Liver (tissue), 9 donors: ENCODE data around the gene CENPF. TPM values are rescaled to one million over a fixed set of nuclear protein-coding genes. Genes with fewer than 3 reads are reported as not detected.

Experiments
- DNase-seq: peaks from one replicate; pipeline ENCODE4 v3.0.0-alpha.2; 2017; ENCODE audit warnings: low spot score
- H3K27ac ChIP-seq, 2 donors: one replicate each; pipeline ENCODE4 v1.7.0; 2013; ENCODE audit warnings: inconsistent platforms in 2 of 2, low read length in 2 of 2, control low read depth in 1 of 2, low read depth in 1 of 2, mild to moderate bottlenecking in 1 of 2
- H3K27me3 ChIP-seq, 4 donors: one replicate each; pipeline versions ENCODE4 v1.6.1 to v1.7.0; 2013; ENCODE audit warnings: low read length in 3 of 4, inconsistent platforms in 1 of 4, mild to moderate bottlenecking in 1 of 4, moderate library complexity in 1 of 4; ENCODE audit not compliant: control insufficient read depth in 4 of 4, insufficient read depth in 4 of 4
- H3K36me3 ChIP-seq, 4 donors: one replicate each; pipeline versions ENCODE4 v1.6.1 to v1.7.0; 2013; ENCODE audit warnings: low read length in 3 of 4, mild to moderate bottlenecking in 3 of 4, low read depth in 1 of 4, moderate library complexity in 1 of 4; ENCODE audit not compliant: control insufficient read depth in 4 of 4, insufficient read depth in 3 of 4
- H3K4me1 ChIP-seq, 4 donors: one replicate each; pipeline versions ENCODE4 v1.6.1 to v1.7.0; 2013; ENCODE audit warnings: low read length in 3 of 4, mild to moderate bottlenecking in 3 of 4, moderate library complexity in 1 of 4; ENCODE audit not compliant: control insufficient read depth in 4 of 4, insufficient read depth in 4 of 4
- H3K4me3 ChIP-seq, 3 donors: one replicate each; pipeline versions ENCODE4 v1.6.1 to v1.7.0; 2013; ENCODE audit warnings: low read length in 3 of 3, control low read depth in 1 of 3, low read depth in 1 of 3, mild to moderate bottlenecking in 1 of 3
- H3K9ac ChIP-seq, 2 donors: one replicate each; pipeline ENCODE4 v1.7.0; 2013; ENCODE audit warnings: low read length in 2 of 2, mild to moderate bottlenecking in 2 of 2, moderate library complexity in 2 of 2, control low read depth in 1 of 2, low read depth in 1 of 2
- H3K9me3 ChIP-seq, 4 donors: one replicate each; pipeline versions ENCODE4 v1.6.1 to v1.7.0; 2013; ENCODE audit warnings: low read length in 3 of 4; ENCODE audit not compliant: control insufficient read depth in 4 of 4
- ATF3 ChIP-seq: IDR thresholded peaks from 2 replicates; pipeline ENCODE4 v1.6.1; 2016; ENCODE audit warnings: antibody characterized with exemption
- GABPA ChIP-seq, 2 donors: IDR thresholded peaks in 1 of 2; conservative IDR thresholded peaks in 1 of 2; 2 replicates each; pipeline ENCODE4 v1.6.1; 2016; ENCODE audit warnings: antibody characterized with exemption in 2 of 2, mild to moderate bottlenecking in 1 of 2, moderate library complexity in 1 of 2
- HNF4G ChIP-seq: IDR thresholded peaks from 2 replicates; pipeline ENCODE4 v1.6.1; 2016; ENCODE audit warnings: antibody characterized with exemption
- JUND ChIP-seq, 2 donors: IDR thresholded peaks; 2 replicates each; pipeline ENCODE4 v1.6.1; 2016; ENCODE audit warnings: antibody characterized with exemption in 2 of 2
- MAX ChIP-seq: IDR thresholded peaks from 2 replicates; pipeline ENCODE4 v1.6.1; 2016; ENCODE audit warnings: antibody characterized with exemption
- NR2F2 ChIP-seq: IDR thresholded peaks from 2 replicates; pipeline ENCODE4 v1.6.1; 2016; ENCODE audit warnings: antibody characterized with exemption
- RAD21 ChIP-seq, 2 donors: IDR thresholded peaks; 2 replicates each; pipeline ENCODE4 v1.6.1; 2016; ENCODE audit warnings: antibody characterized with exemption in 2 of 2, mild to moderate bottlenecking in 2 of 2
- REST ChIP-seq: IDR thresholded peaks from 2 replicates; pipeline ENCODE4 v1.6.1; 2016; ENCODE audit warnings: antibody characterized with exemption, mild to moderate bottlenecking
- TAF1 ChIP-seq: conservative IDR thresholded peaks from 2 replicates; pipeline ENCODE4 v1.6.1; 2016; ENCODE audit warnings: antibody characterized with exemption, mild to moderate bottlenecking
- YY1 ChIP-seq: IDR thresholded peaks from 2 replicates; pipeline ENCODE4 v1.6.1; 2016; ENCODE audit warnings: antibody characterized with exemption, mild to moderate bottlenecking
- WGBS: extraction: QIAGEN DNeasy Blood & Tissue Kit; methylation state at CpG from one replicate; pipeline ENCODE4 v1.1.7; 2013; 5-methylcytosine and 5-hydroxymethylcytosine counted together
- polyA plus RNA-seq, 2 donors: library from polyadenylated mRNA; stranded (reverse) in 1 of 2; unstranded in 1 of 2; fragments of 200-250 nt in 1 of 2; fragments of >200 nt in 1 of 2; fragmentation: Nextera tagmentation in 1 of 2; extraction: Ambion mirVana in 1 of 2; gene quantifications; one replicate each; pipeline versions ENCODE4 v1.2.1 to v1.2.3, GENCODE V29; 2013 to 2015
- total RNA-seq, 2 donors: library from RNA; depleted of rRNA; stranded (reverse); fragments of >200 nt; gene quantifications; one replicate each; pipeline ENCODE4 v1.2.3, GENCODE V29; 2014
- donor health status: healthy.
- donor health status: healthy.
- donor health status: healthy.
- donor health status: healthy.
- donor health status: healthy.

CENPF gene
- total and polyA plus RNA-seq, 4 donors, result 0.08 to 47.3 (median 1.5) TPM

GRCh38 chr1:214658785-214659184 lies 55.8 kb downstream of the CENPF start:
- Histone ChIP-seq H3K36me3 (no peaks in the 10 kb centered on the region), H3K9me3 (no peaks in the 10 kb centered on the region), H3K9ac (no peak overlapping the region), H3K27ac (no peak overlapping the region), H3K4me1 (no peaks in the 10 kb centered on the region), H3K27me3 (no peaks in the 10 kb centered on the region), H3K4me3 (no peak overlapping the region)
- WGBS, result 82% methylated on average over 9 of the region's 9 CpGs
- no peak for DNase-seq
- no peak for TF ChIP-seq TAF1
- TF ChIP-seq RAD21 (IDR thresholded peaks at IDR 0.05), result peak; percentile 46 to 56
- TF ChIP-seq ATF3, result no peak

GRCh38 chr1:214660190-214660589 lies 57.2 kb downstream of the CENPF start:
- no peaks in the 10 kb centered on the region for H3K27me3 ChIP-seq
- no peak overlapping the region for H3K4me3 ChIP-seq
- no peak overlapping the region for H3K9ac ChIP-seq
- 74% methylated on average over 2 of the region's 2 CpGs for WGBS
- no peaks in the 10 kb centered on the region for H3K4me1 ChIP-seq
- no peak for DNase-seq
- H3K27ac ChIP-seq, result no peak overlapping the region
- TF ChIP-seq NR2F2 (no peak), HNF4G (no peak), MAX (no peak), TAF1 (no peak), GABPA (IDR thresholded peaks at IDR 0.05 in 1 of 2, conservative IDR thresholded peaks at IDR 0.05 in 1 of 2) (no peak), RAD21 (IDR thresholded peaks at IDR 0.05) (no peak), JUND (IDR thresholded peaks at IDR 0.05) (no peak), YY1 (no peak)
- no peaks in the 10 kb centered on the region for H3K36me3 ChIP-seq
- H3K9me3 ChIP-seq, result no peaks in the 10 kb centered on the region

GRCh38 chr1:214660900-214661299 lies 57.9 kb downstream of the CENPF start:
- no peak overlapping the region for H3K9ac ChIP-seq
- H3K4me1 ChIP-seq, result no peaks in the 10 kb centered on the region
- WGBS, result 79% methylated on average over 4 of the region's 4 CpGs
- H3K27me3 ChIP-seq, result no peaks in the 10 kb centered on the region
- no peaks in the 10 kb centered on the region for H3K9me3 ChIP-seq
- H3K36me3 ChIP-seq, result no peaks in the 10 kb centered on the region
- peak; percentile 69 to 72 for TF ChIP-seq RAD21 (IDR thresholded peaks at IDR 0.05)
- no peak for TF ChIP-seq REST
- no peak for DNase-seq
- no peak overlapping the region for H3K27ac ChIP-seq
- no peak overlapping the region for H3K4me3 ChIP-seq
